ENCODE results near the gene AP3D1.

Gene AP3D1

GRCh38 chr19:2079076-2079864 is 72.1 kb downstream of the AP3D1 start:
- DNase-seq (ENCODE audit: low spot score), result no peak
- TF ChIP-seq CTCF (IDR thresholded peaks at IDR 0.05; ENCODE audit: borderline replicate concordance, control extremely low read depth, extremely low read depth, insufficient read depth, missing control alignments), result no peak
- in situ Hi-C loops (cut with MboI; ENCODE audit: low sequenced_read_pairs, unreplicated experiment), result no loop called here

- no peak for TF ChIP-seq CTCF (IDR thresholded peaks at IDR 0.05; ENCODE audit: borderline replicate concordance, control extremely low read depth, extremely low read depth, insufficient read depth, missing control alignments)
- no peak for DNase-seq (ENCODE audit: low spot score)
- in situ Hi-C loops (cut with MboI; ENCODE audit: low sequenced_read_pairs, unreplicated experiment), result no loop called here
Observed at GRCh38 chr19:2077833-2078619, 73.3 kb downstream of the AP3D1 start.

- no peak for TF ChIP-seq CTCF (IDR thresholded peaks at IDR 0.05; ENCODE audit: borderline replicate concordance, control extremely low read depth, extremely low read depth, insufficient read depth, missing control alignments)
- DNase-seq (ENCODE audit: low spot score), result no peak
- in situ Hi-C loops (cut with MboI; ENCODE audit: low sequenced_read_pairs, unreplicated experiment), result no loop called here
Observed at GRCh38 chr19:2077398-2077797, 74.0 kb downstream of the AP3D1 start.

- no peak for DNase-seq (ENCODE audit: low spot score)
- in situ Hi-C loops (cut with MboI; ENCODE audit: low sequenced_read_pairs, unreplicated experiment), result no loop called here
- no peak for TF ChIP-seq CTCF (IDR thresholded peaks at IDR 0.05; ENCODE audit: borderline replicate concordance, control extremely low read depth, extremely low read depth, insufficient read depth, missing control alignments)
Observed at GRCh38 chr19:2076526-2076944, 74.8 kb downstream of the AP3D1 start.

- no peak for DNase-seq (ENCODE audit: low spot score)
- no peak for TF ChIP-seq CTCF (IDR thresholded peaks at IDR 0.05; ENCODE audit: borderline replicate concordance, control extremely low read depth, extremely low read depth, insufficient read depth, missing control alignments)
- in situ Hi-C loops (cut with MboI; ENCODE audit: low sequenced_read_pairs, unreplicated experiment), result no loop called here
Observed at GRCh38 chr19:2072757-2073551, 78.4 kb downstream of the AP3D1 start.

GRCh38 chr19:2070986-2071673 is 80.2 kb downstream of the AP3D1 start:
- no peak for TF ChIP-seq CTCF (IDR thresholded peaks at IDR 0.05; ENCODE audit: borderline replicate concordance, control extremely low read depth, extremely low read depth, insufficient read depth, missing control alignments)
- in situ Hi-C loops (cut with MboI; ENCODE audit: low sequenced_read_pairs, unreplicated experiment), result no loop called here
- DNase-seq (ENCODE audit: low spot score), result no peak

Measured in GM13976 (cell line).